GM18861 (cell line): ENCODE data around the gene PIM1.
"Not testable (repeated sequence)": the region's sequence is repeated elsewhere in the genome, so short reads cannot be mapped to it uniquely, and the experiment has no call there.

ENCODE experiments used
- ATAC-seq: cut with Tn5 transposase; IDR thresholded peaks from one replicate; pipeline ENCODE4 v1.9.1; 2021; ENCODE audit not compliant: unreplicated experiment

Gene PIM1

GRCh38 chr6:37169496-37170272 lies at the start of gene PIM1:
PIM1 (plus strand) TSS chr6:37170152; CDS start chr6:37170576, 424 bp downstream.
- peak; percentile 38 for ATAC-seq

GRCh38 chr6:37121556-37121955 lies 48.4 kb upstream of the PIM1 start:
- ATAC-seq, result no peak

GRCh38 chr6:37122861-37123260 lies 47.1 kb upstream of the PIM1 start:
- ATAC-seq, result no peak

- no peak for ATAC-seq
Observed at GRCh38 chr6:37123957-37124729, 45.8 kb upstream of the PIM1 start.

GRCh38 chr6:37125774-37126492 lies 44.0 kb upstream of the PIM1 start:
- no peak for ATAC-seq

- no peak for ATAC-seq
Observed at GRCh38 chr6:37126493-37126958, 43.4 kb upstream of the PIM1 start.

GRCh38 chr6:37126961-37127616 lies 42.9 kb upstream of the PIM1 start:
- ATAC-seq, result no peak

- no peak for ATAC-seq
Observed at GRCh38 chr6:37127961-37128862, 41.7 kb upstream of the PIM1 start.

- ATAC-seq, result not testable (repeated sequence)
Observed at GRCh38 chr6:37128863-37129443, 41.0 kb upstream of the PIM1 start.

GRCh38 chr6:37129566-37129965 lies 40.4 kb upstream of the PIM1 start:
- ATAC-seq, result no peak

- ATAC-seq, result no peak
Observed at GRCh38 chr6:37130704-37131103, 39.2 kb upstream of the PIM1 start.

GRCh38 chr6:37131104-37131959 lies 38.6 kb upstream of the PIM1 start:
- no peak for ATAC-seq

GRCh38 chr6:37131960-37132253 lies 38.0 kb upstream of the PIM1 start:
- ATAC-seq, result no peak

- no peak for ATAC-seq
Observed at GRCh38 chr6:37134036-37134395, 35.9 kb upstream of the PIM1 start.

GRCh38 chr6:37134396-37135191 lies 35.4 kb upstream of the PIM1 start:
- ATAC-seq, result no peak

GRCh38 chr6:37135835-37136694 lies 33.9 kb upstream of the PIM1 start:
- ATAC-seq, result no peak

GRCh38 chr6:37136821-37137200 lies 33.1 kb upstream of the PIM1 start:
- no peak for ATAC-seq
